HCT116 (cell line): ENCODE data around the gene ZC3HAV1. TPM values are rescaled to one million over a fixed set of nuclear protein-coding genes. Genes with fewer than 3 reads are reported as not detected.

Experiments
- ATAC-seq: fragments of 200-7000 bp; cut with Tn5 transposase; 2 replicates; pipeline ENCODE4 v1.9.1; 2020; ENCODE audit warnings: mild to moderate bottlenecking, moderate library complexity
- BruUV-seq: library from RNA; stranded (reverse); fragments of 400-500 nt; replicated peaks from 2 replicates; lab custom pipeline; 2021; lab: Mats Ljungman, UMichigan
- CTCF ChIA-PET: fragments of 300-600 bp; sonication (Branson Sonifier 250); formaldehyde crosslinking; loops from one replicate; lab custom pipeline; 2021; ENCODE audit warnings: antibody characterized with exemption; lab: Charles Lee
- POLR2A ChIA-PET: fragments of 300-600, 350-600 bp; sonication (Branson Sonifier 250); formaldehyde crosslinking; loops from one replicate; lab custom pipeline; 2021; ENCODE audit warnings: antibody characterized with exemption; lab: Charles Lee
- RAD21 ChIA-PET, 2 experiments: fragments of 300-600 bp; sonication (Branson Sonifier 250); formaldehyde crosslinking; loops; one replicate each; lab custom pipeline; 2023; ENCODE audit warnings: low total read pairs in 2 of 2; ENCODE audit not compliant: uncharacterized antibody in 2 of 2, unreplicated experiment in 2 of 2, low non-redundant PET in 1 of 2; lab: Charles Lee
- DNase-seq: peaks from one replicate; pipeline ENCODE4 v3.0.0-alpha.2; 2010; ENCODE audit warnings: low read depth, low spot score
- H2AFZ ChIP-seq: fragments of 200-600 bp; shearing (Covaris generic), sonication (generic); 2 replicates; pipeline ENCODE4 v1.6.1; 2017; ENCODE audit warnings: low read depth, mixed run types, mixed read lengths, antibody characterized with exemption, low read length; ENCODE audit not compliant: poor library complexity, severe bottlenecking
- H3K27ac ChIP-seq: 2 replicates; pipeline ENCODE4 v1.5.1; 2012; ENCODE audit warnings: low read depth, low read length
- H3K27me3 ChIP-seq: fragments of 200-600 bp; sonication (generic); 2 replicates; pipeline ENCODE4 v1.6.1; 2016; ENCODE audit warnings: mixed run types, low read length, mixed read lengths; ENCODE audit not compliant: insufficient read depth
- H3K36me3 ChIP-seq, 2 experiments: fragments of 200-500 bp in 1 of 2; fragments of 200-600 bp in 1 of 2; sonication (Bioruptor generic) in 1 of 2; sonication (generic) in 1 of 2; 2 replicates each; pipeline versions ENCODE4 v1.5.1 to v1.6.1; 2014 to 2016; ENCODE audit warnings: low read length in 2 of 2, inconsistent platforms in 1 of 2, mixed read lengths in 1 of 2, mixed run types in 1 of 2; ENCODE audit not compliant: insufficient read depth in 2 of 2, control insufficient read depth in 1 of 2
- H3K4me1 ChIP-seq, 2 experiments: fragments of 200-600 bp in 1 of 2; sonication (generic) in 1 of 2; 2 replicates each; pipeline versions ENCODE4 v1.5.1 to v1.6.1; 2012 to 2017; ENCODE audit warnings: low read length in 2 of 2, inconsistent platforms in 1 of 2, mild to moderate bottlenecking in 1 of 2, mixed read lengths in 1 of 2, mixed run types in 1 of 2, moderate library complexity in 1 of 2; ENCODE audit not compliant: insufficient read depth in 2 of 2, control insufficient read depth in 1 of 2
- H3K4me2 ChIP-seq: fragments of 200-600 bp; sonication (generic); 2 replicates; pipeline ENCODE4 v1.6.1; 2017; ENCODE audit warnings: mixed run types, low read length, mixed read lengths
- H3K4me3 ChIP-seq, 2 experiments: fragments of 200-600 bp in 1 of 2; sonication (generic) in 1 of 2; replicated peaks in 1 of 2; 2 replicates each; pipeline ENCODE4 v1.5.1; 2011 to 2016; ENCODE audit warnings: low read length in 2 of 2, control low read depth in 1 of 2, low read depth in 1 of 2, mild to moderate bottlenecking in 1 of 2, mixed read lengths in 1 of 2, mixed run types in 1 of 2
- H3K79me2 ChIP-seq: fragments of 200-600 bp; sonication (generic); 2 replicates; pipeline ENCODE4 v1.6.1; 2017; ENCODE audit warnings: mild to moderate bottlenecking, mixed run types, low read length, moderate library complexity, mixed read lengths; ENCODE audit not compliant: insufficient read depth
- H3K9ac ChIP-seq: fragments of 200-600 bp; sonication (generic); 2 replicates; pipeline ENCODE4 v1.6.1; 2016; ENCODE audit warnings: low read length, mixed read lengths
- H3K9me2 ChIP-seq: fragments of 200-600 bp; sonication (generic), shearing (Covaris generic); 2 replicates; pipeline ENCODE4 v1.6.1; 2017; ENCODE audit warnings: mixed run types, mild to moderate bottlenecking, moderate library complexity; ENCODE audit not compliant: insufficient read depth
- H3K9me3 ChIP-seq, 2 experiments: fragments of 200-500 bp in 1 of 2; fragments of 200-600 bp in 1 of 2; sonication (Bioruptor generic) in 1 of 2; sonication (generic) in 1 of 2; 2 replicates each; pipeline ENCODE4 v1.6.1; 2014 to 2017; ENCODE audit warnings: low read length in 2 of 2, mixed read lengths in 2 of 2, inconsistent platforms in 1 of 2, low read depth in 1 of 2, mild to moderate bottlenecking in 1 of 2, mixed run types in 1 of 2, moderate library complexity in 1 of 2; ENCODE audit not compliant: control insufficient read depth in 1 of 2, insufficient read depth in 1 of 2
- H4K20me1 ChIP-seq: fragments of 200-600 bp; sonication (generic), shearing (Covaris generic); 2 replicates; pipeline ENCODE4 v1.6.1; 2017; ENCODE audit warnings: mixed run types, mild to moderate bottlenecking, moderate library complexity; ENCODE audit not compliant: insufficient read depth
- CEBPB ChIP-seq: IDR thresholded peaks from 2 replicates; pipeline ENCODE4 v1.6.1; 2012; ENCODE audit warnings: low read depth
- EGR1 ChIP-seq: IDR thresholded peaks from 2 replicates; pipeline ENCODE4 v1.6.1; 2012; ENCODE audit warnings: low read depth
- ELF1 ChIP-seq: IDR thresholded peaks from 2 replicates; pipeline ENCODE4 v1.6.1; 2012; ENCODE audit warnings: low read depth, borderline replicate concordance
- EZH2 ChIP-seq: fragments of 200-600 bp; sonication (generic); IDR thresholded peaks from 2 replicates; pipeline ENCODE4 v1.6.1; 2017; ENCODE audit warnings: antibody characterized with exemption, mixed run types
- FOSL1 ChIP-seq: IDR thresholded peaks from 2 replicates; pipeline ENCODE4 v1.6.1; 2012; ENCODE audit warnings: low read depth
- JUND ChIP-seq: IDR thresholded peaks from 2 replicates; pipeline ENCODE4 v1.6.1; 2012
- POLR2AphosphoS5 ChIP-seq: IDR thresholded peaks from 2 replicates; pipeline ENCODE4 v1.6.1; 2011; ENCODE audit warnings: mild to moderate bottlenecking, low read depth, low read length, moderate library complexity
- RAD21 ChIP-seq: IDR thresholded peaks from 2 replicates; pipeline ENCODE4 v1.6.1; 2012; ENCODE audit warnings: low read depth, mild to moderate bottlenecking
- REST ChIP-seq: IDR thresholded peaks from 2 replicates; pipeline ENCODE4 v1.6.1; 2012; ENCODE audit warnings: low read depth
- SIN3A ChIP-seq: IDR thresholded peaks from 2 replicates; pipeline ENCODE4 v1.6.1; 2012; ENCODE audit warnings: low read depth
- SRF ChIP-seq: IDR thresholded peaks from 2 replicates; pipeline ENCODE4 v1.6.1; 2012; ENCODE audit warnings: low read depth
- YY1 ChIP-seq: IDR thresholded peaks from 2 replicates; pipeline ENCODE4 v1.6.1; 2011; ENCODE audit warnings: low read length, low read depth, moderate library complexity, mild to moderate bottlenecking; ENCODE audit not compliant: insufficient replicate concordance; ENCODE audit errors: extremely low read depth
- ZFX ChIP-seq: fragments of 450-650 bp; IDR thresholded peaks from 2 replicates; pipeline ENCODE4 v1.6.1; 2017
- ZNF274 ChIP-seq: fragments of 200-500 bp; sonication (Bioruptor generic); IDR thresholded peaks from 2 replicates; pipeline ENCODE4 v1.6.1; 2014; ENCODE audit warnings: mild to moderate bottlenecking, low read depth, low read length, inconsistent platforms
- intact Hi-C: fragments of 100-400 bp; cut with micrococcal nuclease; formaldehyde crosslinking; loops from 2 replicates; pipeline ENCODE4 v1.10.0; 2022
- total RNA-seq: library from RNA; stranded (reverse); gene quantifications from one replicate; pipeline ENCODE4 v1.2.1, GENCODE V29; 2021; ENCODE audit not compliant: unreplicated experiment
- TF ChIP-seq, protein P1 (sequence below): IDR thresholded peaks from 2 replicates; pipeline ENCODE4 v1.6.1; 2012
- TF ChIP-seq, protein P2 (sequence below): IDR thresholded peaks from 2 replicates; pipeline ENCODE4 v1.6.1; 2012
- TF ChIP-seq, protein P3 (sequence below): IDR thresholded peaks from 2 replicates; pipeline ENCODE4 v1.6.1; 2011; ENCODE audit warnings: mild to moderate bottlenecking, low read length, moderate library complexity; ENCODE audit not compliant: insufficient replicate concordance; ENCODE audit errors: extremely low read depth
- TF ChIP-seq, protein P4 (sequence below), 3 experiments: fragments of 200-600 bp in 1 of 3; sonication (generic) in 1 of 3; IDR thresholded peaks in 2 of 3; conservative IDR thresholded peaks in 1 of 3; 2 replicates each; pipeline ENCODE4 v1.5.1; 2012 to 2017; ENCODE audit warnings: low read depth in 2 of 3, low read length in 2 of 3, antibody characterized with exemption in 1 of 3, borderline replicate concordance in 1 of 3, control low read depth in 1 of 3, mild to moderate bottlenecking in 1 of 3, mixed read lengths in 1 of 3, mixed run types in 1 of 3, moderate library complexity in 1 of 3; ENCODE audit not compliant: insufficient read depth in 1 of 3

Gene ZC3HAV1
- total RNA-seq, 1 experiment from 2014 or later = 23.7 TPM

- CTCF ChIA-PET = interaction anchor here (1.0 kb wide), 1 partner anchor 206 kb away, joined by 4 read pairs; no protein-coding TSS in a partner anchor
- RAD21 ChIA-PET = no interaction called here
- Histone ChIP-seq H3K4me2 (peak overlapping the region; percentile 87), H3K9ac (peak overlapping the region; percentile 64), H3K9me2 (no peaks in the 10 kb centered on the region), H3K36me3 (no peaks in the 10 kb centered on the region), H3K27ac (no peak overlapping the region), H3K4me3 (peak overlapping the region; percentile 67 to 85), H3K79me2 (no peaks in the 10 kb centered on the region), H2AFZ (peak overlapping the region; percentile 55), H3K27me3 (no peaks in the 10 kb centered on the region), H3K4me1 (peaks cover 4 to 18% of the 10 kb centered on the region in 2 experiments), H3K9me3 (no peaks in the 10 kb centered on the region), H4K20me1 (no peaks in the 10 kb centered on the region)
- TSS peak; percentile 83 for BruUV-seq
- ATAC-seq (peak; percentile 99), DNase-seq (peak; percentile 82)
- POLR2A ChIA-PET = interaction anchor here (0.9 to 1.1 kb wide), 4 partner anchors 10 to 207 kb away, joined by 3 to 4 read pairs (median 3); no protein-coding TSS in a partner anchor
- intact Hi-C loops = loop anchor here (2.0 kb wide), 1 partner anchor 15 kb away; no protein-coding TSS in a partner anchor
- TF ChIP-seq RAD21 (peak; percentile 10; the same call in 1 of the 2 replicates), JUND (peak; percentile 50), ZFX (peak; percentile 62), ZNF274 (no peak), POLR2AphosphoS5 (peak; percentile 86), EGR1 (peak; percentile 41; the same call in 1 of the 2 replicates), REST (no peak), EZH2 (no peak), YY1 (peak; percentile 87), ELF1 (peak; percentile 42; the same call in 1 of the 2 replicates), SIN3A (peak; percentile 96), CEBPB (no peak), FOSL1 (0 out of 2 replicates have a peak, but pooled peaks have one; percentile 27), SRF (peak; percentile 69; the same call in 1 of the 2 replicates)
- TF ChIP-seq, protein P1, sequence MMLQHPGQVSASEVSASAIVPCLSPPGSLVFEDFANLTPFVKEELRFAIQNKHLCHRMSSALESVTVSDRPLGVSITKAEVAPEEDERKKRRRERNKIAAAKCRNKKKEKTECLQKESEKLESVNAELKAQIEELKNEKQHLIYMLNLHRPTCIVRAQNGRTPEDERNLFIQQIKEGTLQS = no peak
- TF ChIP-seq, protein P2, sequence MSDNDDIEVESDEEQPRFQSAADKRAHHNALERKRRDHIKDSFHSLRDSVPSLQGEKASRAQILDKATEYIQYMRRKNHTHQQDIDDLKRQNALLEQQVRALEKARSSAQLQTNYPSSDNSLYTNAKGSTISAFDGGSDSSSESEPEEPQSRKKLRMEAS = peak; percentile 97
- TF ChIP-seq, protein P3, sequence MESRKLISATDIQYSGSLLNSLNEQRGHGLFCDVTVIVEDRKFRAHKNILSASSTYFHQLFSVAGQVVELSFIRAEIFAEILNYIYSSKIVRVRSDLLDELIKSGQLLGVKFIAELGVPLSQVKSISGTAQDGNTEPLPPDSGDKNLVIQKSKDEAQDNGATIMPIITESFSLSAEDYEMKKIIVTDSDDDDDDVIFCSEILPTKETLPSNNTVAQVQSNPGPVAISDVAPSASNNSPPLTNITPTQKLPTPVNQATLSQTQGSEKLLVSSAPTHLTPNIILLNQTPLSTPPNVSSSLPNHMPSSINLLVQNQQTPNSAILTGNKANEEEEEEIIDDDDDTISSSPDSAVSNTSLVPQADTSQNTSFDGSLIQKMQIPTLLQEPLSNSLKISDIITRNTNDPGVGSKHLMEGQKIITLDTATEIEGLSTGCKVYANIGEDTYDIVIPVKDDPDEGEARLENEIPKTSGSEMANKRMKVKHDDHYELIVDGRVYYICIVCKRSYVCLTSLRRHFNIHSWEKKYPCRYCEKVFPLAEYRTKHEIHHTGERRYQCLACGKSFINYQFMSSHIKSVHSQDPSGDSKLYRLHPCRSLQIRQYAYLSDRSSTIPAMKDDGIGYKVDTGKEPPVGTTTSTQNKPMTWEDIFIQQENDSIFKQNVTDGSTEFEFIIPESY = peak; percentile 61
- TF ChIP-seq, protein P4, sequence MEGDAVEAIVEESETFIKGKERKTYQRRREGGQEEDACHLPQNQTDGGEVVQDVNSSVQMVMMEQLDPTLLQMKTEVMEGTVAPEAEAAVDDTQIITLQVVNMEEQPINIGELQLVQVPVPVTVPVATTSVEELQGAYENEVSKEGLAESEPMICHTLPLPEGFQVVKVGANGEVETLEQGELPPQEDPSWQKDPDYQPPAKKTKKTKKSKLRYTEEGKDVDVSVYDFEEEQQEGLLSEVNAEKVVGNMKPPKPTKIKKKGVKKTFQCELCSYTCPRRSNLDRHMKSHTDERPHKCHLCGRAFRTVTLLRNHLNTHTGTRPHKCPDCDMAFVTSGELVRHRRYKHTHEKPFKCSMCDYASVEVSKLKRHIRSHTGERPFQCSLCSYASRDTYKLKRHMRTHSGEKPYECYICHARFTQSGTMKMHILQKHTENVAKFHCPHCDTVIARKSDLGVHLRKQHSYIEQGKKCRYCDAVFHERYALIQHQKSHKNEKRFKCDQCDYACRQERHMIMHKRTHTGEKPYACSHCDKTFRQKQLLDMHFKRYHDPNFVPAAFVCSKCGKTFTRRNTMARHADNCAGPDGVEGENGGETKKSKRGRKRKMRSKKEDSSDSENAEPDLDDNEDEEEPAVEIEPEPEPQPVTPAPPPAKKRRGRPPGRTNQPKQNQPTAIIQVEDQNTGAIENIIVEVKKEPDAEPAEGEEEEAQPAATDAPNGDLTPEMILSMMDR (IDR thresholded peaks at IDR 0.05 in 2 of 3, conservative IDR thresholded peaks at IDR 0.05 in 1 of 3; ENCODE audit: borderline replicate concordance in 1 of 3, insufficient read depth in 1 of 3, low read depth in 2 of 3, low read length in 2 of 3) = no peak
Measured at GRCh38 chr7:139133335-139134139, 24.0 kb upstream of the ZC3HAV1 start.
